HG03571 (cell line): ENCODE measurements around the gene SCN7A.
"Not testable (repeated sequence)": the region's sequence is repeated elsewhere in the genome, so short reads cannot be mapped to it uniquely, and the experiment has no call there.

Experiments
- ATAC-seq: cut with Tn5 transposase; IDR thresholded peaks from one replicate; pipeline ENCODE4 v1.9.1; 2021; ENCODE audit not compliant: unreplicated experiment

SCN7A gene

GRCh38 chr2:166360906-166361305 is 133.1 kb downstream of the SCN7A start:
- no peak for ATAC-seq

- no peak for ATAC-seq
Measured at GRCh38 chr2:166360426-166360825, 133.6 kb downstream of the SCN7A start.

GRCh38 chr2:166357950-166358321 is 136.1 kb downstream of the SCN7A start:
- ATAC-seq, result not testable (repeated sequence)

GRCh38 chr2:166357068-166357949 is 136.7 kb downstream of the SCN7A start:
- no peak for ATAC-seq
